Measurements from ENCODE around the gene PRPF40A. TPM values are rescaled to one million over a fixed set of nuclear protein-coding genes. Genes with fewer than 3 reads are reported as not detected.
A peak's percentile ranks its signal among the peaks of the same experiment; 100 is the strongest.

The PRPF40A gene
- total RNA-seq, 4 donors from 2014 or later: 55.4 to 72.7 (median 68.6) TPM

- Histone ChIP-seq H3K4me3 (no peak overlapping the region), H3K27me3 (no peaks in the 10 kb centered on the region), H3K4me1 (peaks cover 0 to 10% (median 0%) of the 10 kb centered on the region in 3 donors), H3K36me3 (peaks cover 0 to 60% of the 10 kb centered on the region in 2 donors), H3K27ac (no peak overlapping the region), H3K9me3 (no peaks in the 10 kb centered on the region)
- TF ChIP-seq EP300 (IDR thresholded peaks at IDR 0.05) (no peak), POLR2A (IDR thresholded peaks at IDR 0.05) (no peak), POLR2AphosphoS5 (IDR thresholded peaks at IDR 0.05) (no peak)
- TF ChIP-seq, protein P1, sequence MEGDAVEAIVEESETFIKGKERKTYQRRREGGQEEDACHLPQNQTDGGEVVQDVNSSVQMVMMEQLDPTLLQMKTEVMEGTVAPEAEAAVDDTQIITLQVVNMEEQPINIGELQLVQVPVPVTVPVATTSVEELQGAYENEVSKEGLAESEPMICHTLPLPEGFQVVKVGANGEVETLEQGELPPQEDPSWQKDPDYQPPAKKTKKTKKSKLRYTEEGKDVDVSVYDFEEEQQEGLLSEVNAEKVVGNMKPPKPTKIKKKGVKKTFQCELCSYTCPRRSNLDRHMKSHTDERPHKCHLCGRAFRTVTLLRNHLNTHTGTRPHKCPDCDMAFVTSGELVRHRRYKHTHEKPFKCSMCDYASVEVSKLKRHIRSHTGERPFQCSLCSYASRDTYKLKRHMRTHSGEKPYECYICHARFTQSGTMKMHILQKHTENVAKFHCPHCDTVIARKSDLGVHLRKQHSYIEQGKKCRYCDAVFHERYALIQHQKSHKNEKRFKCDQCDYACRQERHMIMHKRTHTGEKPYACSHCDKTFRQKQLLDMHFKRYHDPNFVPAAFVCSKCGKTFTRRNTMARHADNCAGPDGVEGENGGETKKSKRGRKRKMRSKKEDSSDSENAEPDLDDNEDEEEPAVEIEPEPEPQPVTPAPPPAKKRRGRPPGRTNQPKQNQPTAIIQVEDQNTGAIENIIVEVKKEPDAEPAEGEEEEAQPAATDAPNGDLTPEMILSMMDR (IDR thresholded peaks at IDR 0.05): no peak
- 78 to 92% methylated on average over 4 of the region's 4 CpGs for WGBS, 2 donors (ENCODE audit: low coverage in 1 of 2)
- ATAC-seq: no peak
Measured at GRCh38 chr2:152630466-152630865, 86.8 kb downstream of the PRPF40A start.

DNA sequence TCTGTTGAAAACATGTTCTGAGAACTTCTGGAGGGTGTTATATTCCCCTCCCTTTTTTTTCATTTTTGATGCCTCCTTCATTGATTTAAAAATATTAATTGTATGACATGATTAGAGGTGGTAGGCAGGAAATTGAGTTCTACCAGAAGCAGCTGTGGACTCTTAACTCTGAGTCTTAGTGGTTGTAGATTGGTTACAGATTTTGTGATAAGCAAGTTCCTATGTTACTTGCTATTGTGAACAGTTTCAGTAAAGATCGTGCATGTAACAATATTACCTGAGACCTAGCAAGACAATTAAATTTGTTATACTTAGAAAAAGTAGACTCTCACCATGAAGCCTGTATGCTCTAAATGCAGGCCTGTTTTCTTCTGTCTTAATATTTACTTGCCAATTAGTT lies 88.1 kb downstream of the PRPF40A start:
- no peak for ATAC-seq
- Histone ChIP-seq H3K9me3 (no peaks in the 10 kb centered on the region), H3K27me3 (no peaks in the 10 kb centered on the region), H3K4me1 (peaks cover 0 to 10% (median 0%) of the 10 kb centered on the region in 3 donors), H3K36me3 (peaks cover 0 to 61% of the 10 kb centered on the region in 2 donors), H3K4me3 (no peak overlapping the region), H3K27ac (no peak overlapping the region)
- 77 to 91% methylated on average over 1 of the region's 1 CpG for WGBS, 2 donors (ENCODE audit: low coverage in 1 of 2)
- TF ChIP-seq POLR2AphosphoS5 (IDR thresholded peaks at IDR 0.05): no peak
- no peak for TF ChIP-seq EP300 (IDR thresholded peaks at IDR 0.05)
- TF ChIP-seq, protein P1 (IDR thresholded peaks at IDR 0.05): no peak
- TF ChIP-seq POLR2A (IDR thresholded peaks at IDR 0.05): no peak

DNA sequence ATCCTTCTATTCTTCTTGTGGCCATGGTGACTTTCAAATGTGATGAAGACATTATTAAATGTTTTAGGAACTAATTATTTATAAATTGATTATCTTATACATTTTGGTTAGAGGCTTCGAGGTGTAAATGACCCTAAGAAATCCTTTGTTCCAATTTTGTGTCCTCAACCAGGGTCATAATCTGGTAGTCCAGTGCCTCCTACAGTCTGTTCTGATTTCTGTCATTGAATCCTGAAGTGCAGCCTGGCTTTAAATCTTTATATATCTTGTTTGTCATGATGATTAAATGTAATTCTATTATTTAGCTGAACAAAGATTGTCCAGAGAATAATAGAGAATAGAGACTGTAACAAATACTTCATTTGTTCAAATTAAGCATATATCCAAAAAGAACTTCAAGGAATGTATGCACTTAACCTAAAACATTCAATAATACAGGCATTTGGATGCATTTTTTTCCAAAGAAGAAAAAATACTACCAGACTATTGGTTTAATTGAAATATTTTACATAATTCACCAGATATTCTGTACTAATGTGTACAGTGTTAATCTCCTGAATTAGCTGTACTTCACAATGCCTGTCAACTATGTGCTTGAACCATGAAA lies 89.8 kb downstream of the PRPF40A start:
- H3K27me3 ChIP-seq: no peaks in the 10 kb centered on the region
- no peak for ATAC-seq
- TF ChIP-seq, protein P1 (IDR thresholded peaks at IDR 0.05): peak; percentile 23 to 71 (median 59)
- TF ChIP-seq POLR2AphosphoS5 (IDR thresholded peaks at IDR 0.05): no peak
- H3K9me3 ChIP-seq: no peaks in the 10 kb centered on the region
- no peak overlapping the region for H3K27ac ChIP-seq
- H3K4me1 ChIP-seq: peaks cover 0 to 10% (median 0%) of the 10 kb centered on the region in 3 donors
- 0% methylated on average over 1 of the region's 1 CpG for WGBS, 2 donors (ENCODE audit: low coverage in 1 of 2)
- H3K4me3 ChIP-seq: no peak overlapping the region
- peaks cover 0 to 46% of the 10 kb centered on the region in 2 donors for H3K36me3 ChIP-seq

DNA sequence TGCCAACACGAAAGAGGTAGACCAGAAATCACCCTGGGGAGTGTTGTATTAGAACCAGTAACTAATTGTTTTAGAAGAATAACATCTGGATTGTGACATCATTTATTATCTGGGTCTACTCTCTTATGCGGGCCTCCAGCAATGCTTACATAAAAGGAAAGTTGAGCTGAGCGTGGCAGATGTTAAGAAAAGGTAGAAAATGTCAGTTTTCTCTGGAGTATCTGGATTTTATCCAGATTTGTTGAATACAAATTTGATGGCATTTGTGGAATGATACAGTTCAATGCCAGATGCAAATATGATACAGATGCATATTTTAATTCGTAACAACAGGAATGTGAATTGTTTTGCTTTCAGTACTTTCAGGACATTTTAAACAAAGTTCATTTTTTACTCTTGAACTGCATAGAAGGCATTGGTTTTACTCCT lies 90.3 kb downstream of the PRPF40A start:
- peaks cover 0 to 40% of the 10 kb centered on the region in 2 donors for H3K36me3 ChIP-seq
- H3K4me1 ChIP-seq: peaks cover 0 to 10% (median 0%) of the 10 kb centered on the region in 3 donors
- WGBS, 2 donors (ENCODE audit: low coverage in 1 of 2): 26 to 40% methylated on average over 4 of the region's 4 CpGs
- no peaks in the 10 kb centered on the region for H3K27me3 ChIP-seq
- ATAC-seq: no peak
- no peak overlapping the region for H3K27ac ChIP-seq
- no peaks in the 10 kb centered on the region for H3K9me3 ChIP-seq
- TF ChIP-seq EP300 (IDR thresholded peaks at IDR 0.05) (no peak), POLR2A (IDR thresholded peaks at IDR 0.05) (no peak), POLR2AphosphoS5 (IDR thresholded peaks at IDR 0.05) (no peak)
- TF ChIP-seq, protein P1 (IDR thresholded peaks at IDR 0.05): no peak
- no peak overlapping the region for H3K4me3 ChIP-seq

- no peak for ATAC-seq
Measured at GRCh38 chr2:152624805-152625204, 92.5 kb downstream of the PRPF40A start.

More at GRCh38 chr2:152624805-152625204, 92.5 kb downstream of the PRPF40A start:
- no peaks in the 10 kb centered on the region for H3K27me3 ChIP-seq
- H3K27ac ChIP-seq: no peak overlapping the region
- H3K4me1 ChIP-seq: peaks cover 0 to 10% (median 0%) of the 10 kb centered on the region in 3 donors
- no peaks in the 10 kb centered on the region for H3K9me3 ChIP-seq
- no peak overlapping the region for H3K4me3 ChIP-seq
- H3K36me3 ChIP-seq: peaks cover 0 to 33% of the 10 kb centered on the region in 2 donors
- TF ChIP-seq EP300 (IDR thresholded peaks at IDR 0.05): no peak
- 73 to 83% methylated on average over 2 of the region's 3 CpGs for WGBS, 2 donors (ENCODE audit: low coverage in 1 of 2)

All from gastroesophageal sphincter (tissue), 4 donors.